Panc1 (cell line): ENCODE results near the gene STEAP2.

Source experiments
- POLR2AphosphoS5 ChIP-seq: IDR thresholded peaks from 2 replicates; pipeline ENCODE4 v1.6.1; 2012; ENCODE audit warnings: mild to moderate bottlenecking, low read depth, low read length, moderate library complexity
- TCF7L2 ChIP-seq: IDR thresholded peaks from 2 replicates; pipeline ENCODE4 v1.6.1; 2011; ENCODE audit warnings: mild to moderate bottlenecking, low read depth, low read length, inconsistent platforms
- TF ChIP-seq, protein P1 (sequence below): fragments of 450-650 bp; IDR thresholded peaks from 2 replicates; pipeline ENCODE4 v1.5.1; 2017; ENCODE audit warnings: mild to moderate bottlenecking

GRCh38 chr7:90246171-90246570, 34.6 kb downstream of the STEAP2 start:
- TF ChIP-seq, protein P1, sequence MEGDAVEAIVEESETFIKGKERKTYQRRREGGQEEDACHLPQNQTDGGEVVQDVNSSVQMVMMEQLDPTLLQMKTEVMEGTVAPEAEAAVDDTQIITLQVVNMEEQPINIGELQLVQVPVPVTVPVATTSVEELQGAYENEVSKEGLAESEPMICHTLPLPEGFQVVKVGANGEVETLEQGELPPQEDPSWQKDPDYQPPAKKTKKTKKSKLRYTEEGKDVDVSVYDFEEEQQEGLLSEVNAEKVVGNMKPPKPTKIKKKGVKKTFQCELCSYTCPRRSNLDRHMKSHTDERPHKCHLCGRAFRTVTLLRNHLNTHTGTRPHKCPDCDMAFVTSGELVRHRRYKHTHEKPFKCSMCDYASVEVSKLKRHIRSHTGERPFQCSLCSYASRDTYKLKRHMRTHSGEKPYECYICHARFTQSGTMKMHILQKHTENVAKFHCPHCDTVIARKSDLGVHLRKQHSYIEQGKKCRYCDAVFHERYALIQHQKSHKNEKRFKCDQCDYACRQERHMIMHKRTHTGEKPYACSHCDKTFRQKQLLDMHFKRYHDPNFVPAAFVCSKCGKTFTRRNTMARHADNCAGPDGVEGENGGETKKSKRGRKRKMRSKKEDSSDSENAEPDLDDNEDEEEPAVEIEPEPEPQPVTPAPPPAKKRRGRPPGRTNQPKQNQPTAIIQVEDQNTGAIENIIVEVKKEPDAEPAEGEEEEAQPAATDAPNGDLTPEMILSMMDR = no peak
- TF ChIP-seq POLR2AphosphoS5 = no peak
- TF ChIP-seq TCF7L2 = no peak
